Chondrocyte (in vitro differentiated cells): ENCODE measurements around the gene HS3ST3B1. TPM values are rescaled to one million over a fixed set of nuclear protein-coding genes. Genes with fewer than 3 reads are reported as not detected.

Experiments
- DNase-seq: peaks from one replicate; pipeline ENCODE4 v3.0.0; 2021; ENCODE audit warnings: mixed read lengths, low spot score
- H3K27ac Mint-ChIP-seq: one replicate; pipeline ENCODE4 v1.8.0; 2021; ENCODE audit warnings: mild to moderate bottlenecking, moderate library complexity, mixed read lengths; ENCODE audit not compliant: unreplicated experiment
- H3K27me3 Mint-ChIP-seq: 2 replicates; pipeline ENCODE4 v1.8.0; 2021; ENCODE audit warnings: low read depth, mixed read lengths
- H3K36me3 Mint-ChIP-seq: 2 replicates; pipeline ENCODE4 v1.8.0; 2021; ENCODE audit warnings: low read depth, mixed read lengths
- H3K4me1 Mint-ChIP-seq: 2 replicates; pipeline ENCODE4 v1.8.0; 2021; ENCODE audit warnings: low read depth, mild to moderate bottlenecking, mixed read lengths
- H3K4me3 Mint-ChIP-seq: one replicate; pipeline ENCODE4 v1.8.0; 2021; ENCODE audit warnings: mild to moderate bottlenecking, moderate library complexity, mixed read lengths; ENCODE audit not compliant: unreplicated experiment
- H3K9me3 Mint-ChIP-seq: 2 replicates; pipeline ENCODE4 v1.8.0; 2021; ENCODE audit warnings: low read depth, mixed read lengths
- total RNA-seq: library from RNA; stranded (reverse); gene quantifications from 3 replicates; pipeline ENCODE4 v1.2.1, GENCODE V29; 2021
- TF ChIP-seq, protein P1 (sequence below): fragments of 200-600 bp; sonication (generic); IDR thresholded peaks from 2 replicates; pipeline ENCODE4 v1.5.0; 2021; ENCODE audit warnings: antibody characterized with exemption, mild to moderate bottlenecking, moderate library complexity

Gene HS3ST3B1
- total RNA-seq, 1 donor from 2014 or later = 27.1 TPM

DNA sequence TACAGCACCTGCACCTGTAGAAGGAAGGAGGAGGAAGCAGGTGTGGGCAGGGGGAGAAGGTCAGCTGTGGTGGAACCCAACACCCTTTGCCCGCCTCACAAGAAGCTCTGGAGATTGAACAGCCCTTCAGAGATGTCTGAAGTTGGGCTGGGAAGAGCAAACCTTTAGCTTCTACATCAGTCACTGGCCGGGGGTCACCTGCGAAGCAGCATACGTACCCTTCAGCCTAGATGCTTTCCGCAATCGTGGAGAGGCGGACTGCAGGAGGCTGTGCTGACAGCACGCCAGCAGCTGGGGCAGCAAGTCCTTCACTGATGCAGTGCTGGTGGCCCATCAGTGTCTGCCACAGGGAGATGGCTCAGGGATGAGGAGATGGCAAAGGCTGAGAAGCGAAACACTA is 5.2 kb upstream of the HS3ST3B1 start:
- H3K27me3 Mint-ChIP-seq = no peaks in the 10 kb centered on the region
- peaks cover 40% of the 10 kb centered on the region for H3K4me1 Mint-ChIP-seq
- TF ChIP-seq, protein P1, sequence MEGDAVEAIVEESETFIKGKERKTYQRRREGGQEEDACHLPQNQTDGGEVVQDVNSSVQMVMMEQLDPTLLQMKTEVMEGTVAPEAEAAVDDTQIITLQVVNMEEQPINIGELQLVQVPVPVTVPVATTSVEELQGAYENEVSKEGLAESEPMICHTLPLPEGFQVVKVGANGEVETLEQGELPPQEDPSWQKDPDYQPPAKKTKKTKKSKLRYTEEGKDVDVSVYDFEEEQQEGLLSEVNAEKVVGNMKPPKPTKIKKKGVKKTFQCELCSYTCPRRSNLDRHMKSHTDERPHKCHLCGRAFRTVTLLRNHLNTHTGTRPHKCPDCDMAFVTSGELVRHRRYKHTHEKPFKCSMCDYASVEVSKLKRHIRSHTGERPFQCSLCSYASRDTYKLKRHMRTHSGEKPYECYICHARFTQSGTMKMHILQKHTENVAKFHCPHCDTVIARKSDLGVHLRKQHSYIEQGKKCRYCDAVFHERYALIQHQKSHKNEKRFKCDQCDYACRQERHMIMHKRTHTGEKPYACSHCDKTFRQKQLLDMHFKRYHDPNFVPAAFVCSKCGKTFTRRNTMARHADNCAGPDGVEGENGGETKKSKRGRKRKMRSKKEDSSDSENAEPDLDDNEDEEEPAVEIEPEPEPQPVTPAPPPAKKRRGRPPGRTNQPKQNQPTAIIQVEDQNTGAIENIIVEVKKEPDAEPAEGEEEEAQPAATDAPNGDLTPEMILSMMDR = no peak
- H3K9me3 Mint-ChIP-seq = no peaks in the 10 kb centered on the region
- no peak overlapping the region for H3K4me3 Mint-ChIP-seq
- no peak for DNase-seq
- no peak overlapping the region for H3K27ac Mint-ChIP-seq
- no peaks in the 10 kb centered on the region for H3K36me3 Mint-ChIP-seq

DNA sequence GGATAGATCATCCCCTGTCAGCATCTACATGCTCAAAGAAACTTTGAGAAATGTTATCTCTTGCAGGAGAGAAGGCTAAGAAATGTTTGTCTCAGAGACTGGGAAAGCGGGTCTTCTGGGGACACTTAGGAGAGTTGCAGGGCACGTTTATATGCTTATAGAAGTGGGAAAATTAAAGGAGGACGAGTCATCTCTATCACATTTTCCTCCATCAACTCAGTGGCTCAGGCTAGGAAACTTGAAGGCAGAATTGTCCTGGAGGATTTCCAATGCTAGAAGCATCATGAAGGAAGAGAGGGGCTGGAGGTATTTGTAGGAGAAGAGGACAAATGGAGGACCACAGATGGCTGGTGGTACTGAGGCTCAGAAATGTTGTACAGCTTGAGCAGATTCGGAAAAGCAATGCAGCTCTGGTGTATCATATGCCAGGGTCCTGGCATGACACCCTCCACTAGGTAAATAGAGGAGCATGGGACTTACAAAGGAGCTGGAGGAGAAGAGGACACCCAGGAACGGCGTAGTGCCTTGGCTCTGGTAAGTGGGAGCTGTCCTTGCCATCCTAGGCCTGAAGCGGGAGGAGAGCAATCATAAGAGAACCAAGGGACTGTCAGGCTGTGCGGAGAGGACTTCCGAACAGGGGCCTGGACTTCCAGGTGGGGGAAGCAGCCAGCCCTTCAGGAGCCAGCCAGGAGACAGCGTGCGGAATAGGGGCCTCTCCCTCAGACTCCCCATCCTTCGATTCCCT is 4.5 kb upstream of the HS3ST3B1 start:
- peaks cover 40% of the 10 kb centered on the region for H3K4me1 Mint-ChIP-seq
- H3K9me3 Mint-ChIP-seq = no peaks in the 10 kb centered on the region
- TF ChIP-seq, protein P1 = no peak
- no peak overlapping the region for H3K27ac Mint-ChIP-seq
- H3K4me3 Mint-ChIP-seq = peak overlapping the region; percentile 73
- H3K36me3 Mint-ChIP-seq = no peaks in the 10 kb centered on the region
- H3K27me3 Mint-ChIP-seq = no peaks in the 10 kb centered on the region
- DNase-seq = no peak

DNA sequence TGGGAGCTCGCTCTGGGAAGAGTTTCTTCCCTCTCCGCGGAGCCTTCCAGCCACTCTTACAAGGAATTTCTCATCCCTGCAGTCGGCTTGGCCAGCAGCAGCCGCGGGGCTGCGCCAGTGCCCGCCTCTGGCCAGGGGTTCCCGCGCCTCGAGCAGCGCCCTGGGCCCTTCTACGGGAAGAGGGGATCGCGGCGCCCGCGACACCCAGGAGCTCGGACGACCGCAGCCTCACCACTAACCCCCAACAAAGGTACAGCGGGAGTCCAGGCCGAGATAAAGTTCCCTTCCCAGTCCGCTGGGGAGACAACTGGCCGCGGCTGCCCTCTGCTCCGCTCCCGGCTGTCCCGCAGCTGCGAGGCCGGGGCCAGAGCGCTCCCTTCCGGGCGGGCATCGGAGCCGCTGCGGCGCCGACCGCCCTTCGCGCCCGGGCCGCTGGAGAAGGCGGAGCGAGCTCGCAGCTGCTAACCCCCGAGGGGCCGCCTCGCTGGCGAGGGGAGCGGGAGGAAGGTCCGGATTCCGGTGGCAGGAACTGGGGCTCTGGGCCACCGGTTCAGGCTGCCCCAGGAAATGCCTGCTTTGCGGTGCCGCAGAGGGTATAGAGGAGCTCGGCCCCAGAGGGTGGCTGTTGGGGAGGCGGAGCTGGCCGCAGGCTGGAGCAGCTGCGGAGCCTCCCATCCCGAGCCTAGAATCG is 3.6 kb upstream of the HS3ST3B1 start:
- H3K4me1 Mint-ChIP-seq = peaks cover 40% of the 10 kb centered on the region
- no peaks in the 10 kb centered on the region for H3K9me3 Mint-ChIP-seq
- H3K27me3 Mint-ChIP-seq = no peaks in the 10 kb centered on the region
- TF ChIP-seq, protein P1 = peak; percentile 85
- H3K36me3 Mint-ChIP-seq = no peaks in the 10 kb centered on the region
- H3K27ac Mint-ChIP-seq = peak overlapping the region; percentile 57
- H3K4me3 Mint-ChIP-seq = peak overlapping the region; percentile 73
- no peak for DNase-seq

DNA sequence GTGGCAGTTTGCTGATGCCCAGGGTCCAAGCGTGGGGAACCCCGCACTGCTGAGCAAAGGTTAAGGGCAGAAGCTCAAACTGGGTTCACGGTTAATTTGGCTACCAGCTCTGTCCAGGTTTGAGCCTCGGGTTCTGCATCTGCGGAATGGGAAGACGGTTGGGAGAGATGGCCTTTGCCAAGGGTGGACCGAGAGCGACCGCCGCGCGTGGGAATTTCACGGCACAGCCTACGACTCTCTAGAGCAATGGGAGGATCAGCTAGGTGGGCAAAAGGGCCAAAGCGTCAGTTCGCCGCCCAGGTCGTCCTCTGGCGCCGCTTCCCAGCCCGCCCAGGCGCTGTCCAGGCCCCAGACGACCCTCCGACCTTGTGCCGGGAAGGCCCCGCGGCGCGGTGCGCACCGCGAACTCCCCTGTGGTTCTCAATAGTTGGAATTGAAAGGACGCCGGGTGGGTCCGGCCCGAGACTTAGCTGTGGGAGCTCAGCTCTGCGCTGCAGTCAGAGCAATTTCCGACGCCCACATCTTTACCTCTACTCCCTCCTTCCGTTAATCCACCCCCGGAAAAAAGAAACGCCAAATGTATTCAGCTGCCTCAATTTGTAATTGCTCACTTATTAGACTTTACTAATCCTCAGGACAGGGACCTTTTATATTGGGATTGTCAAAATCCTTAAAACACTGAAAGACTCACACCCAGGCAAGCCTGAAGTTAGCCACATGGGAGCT is 2.5 kb upstream of the HS3ST3B1 start:
- TF ChIP-seq, protein P1 = no peak
- H3K36me3 Mint-ChIP-seq = no peaks in the 10 kb centered on the region
- no peaks in the 10 kb centered on the region for H3K27me3 Mint-ChIP-seq
- no peaks in the 10 kb centered on the region for H3K9me3 Mint-ChIP-seq
- peaks cover 43% of the 10 kb centered on the region for H3K4me1 Mint-ChIP-seq
- peak overlapping the region; percentile 97 for H3K4me3 Mint-ChIP-seq
- DNase-seq = no peak
- peak overlapping the region; percentile 89 for H3K27ac Mint-ChIP-seq

DNA sequence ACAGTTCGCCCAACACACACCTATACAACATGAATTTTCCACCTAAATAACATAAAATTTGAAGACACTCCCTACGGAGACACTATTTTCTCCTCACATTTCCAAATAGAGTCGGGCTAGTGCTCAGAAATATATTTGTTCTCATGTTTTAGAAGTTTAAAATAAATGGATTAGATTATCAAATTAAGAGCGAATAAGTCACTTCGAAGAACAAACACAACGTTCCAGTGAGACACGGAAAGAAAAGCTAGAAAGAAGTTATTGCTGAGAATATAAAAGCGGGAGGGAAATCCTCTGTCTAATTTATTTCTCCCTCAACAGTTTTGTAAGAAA is 2.0 kb upstream of the HS3ST3B1 start:
- Mint-ChIP-seq H3K9me3 (no peaks in the 10 kb centered on the region), H3K4me3 (peak overlapping the region; percentile 97), H3K27ac (peak overlapping the region; percentile 89), H3K36me3 (no peaks in the 10 kb centered on the region), H3K27me3 (no peaks in the 10 kb centered on the region), H3K4me1 (peaks cover 45% of the 10 kb centered on the region)
- no peak for DNase-seq
- TF ChIP-seq, protein P1 = no peak
